ENCODE measurements around the gene CRACR2B.
A peak's percentile ranks its signal among the peaks of the same experiment; 100 is the strongest.

Gene CRACR2B

DNA sequence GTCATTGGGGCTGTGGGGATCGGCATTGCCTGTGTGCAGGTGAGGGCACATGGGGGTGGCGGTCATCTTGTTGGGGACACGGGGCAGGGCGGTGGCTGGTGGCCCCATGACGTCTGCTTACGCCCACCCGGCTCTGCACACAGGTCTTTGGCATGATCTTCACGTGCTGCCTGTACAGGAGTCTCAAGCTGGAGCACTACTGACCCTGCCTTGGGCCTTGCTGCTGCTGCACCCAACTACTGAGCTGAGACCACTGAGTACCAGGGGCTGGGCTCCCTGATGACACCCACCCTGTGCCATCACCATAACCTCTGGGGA lies 10.2 kb downstream of the CRACR2B start:
- DNase-seq (ENCODE audit: extremely low read depth, insufficient read length), result no peak
- peaks cover 25% of the 10 kb centered on the region for H3K36me3 ChIP-seq (ENCODE audit: control insufficient read depth, insufficient read depth, low read length)

DNA sequence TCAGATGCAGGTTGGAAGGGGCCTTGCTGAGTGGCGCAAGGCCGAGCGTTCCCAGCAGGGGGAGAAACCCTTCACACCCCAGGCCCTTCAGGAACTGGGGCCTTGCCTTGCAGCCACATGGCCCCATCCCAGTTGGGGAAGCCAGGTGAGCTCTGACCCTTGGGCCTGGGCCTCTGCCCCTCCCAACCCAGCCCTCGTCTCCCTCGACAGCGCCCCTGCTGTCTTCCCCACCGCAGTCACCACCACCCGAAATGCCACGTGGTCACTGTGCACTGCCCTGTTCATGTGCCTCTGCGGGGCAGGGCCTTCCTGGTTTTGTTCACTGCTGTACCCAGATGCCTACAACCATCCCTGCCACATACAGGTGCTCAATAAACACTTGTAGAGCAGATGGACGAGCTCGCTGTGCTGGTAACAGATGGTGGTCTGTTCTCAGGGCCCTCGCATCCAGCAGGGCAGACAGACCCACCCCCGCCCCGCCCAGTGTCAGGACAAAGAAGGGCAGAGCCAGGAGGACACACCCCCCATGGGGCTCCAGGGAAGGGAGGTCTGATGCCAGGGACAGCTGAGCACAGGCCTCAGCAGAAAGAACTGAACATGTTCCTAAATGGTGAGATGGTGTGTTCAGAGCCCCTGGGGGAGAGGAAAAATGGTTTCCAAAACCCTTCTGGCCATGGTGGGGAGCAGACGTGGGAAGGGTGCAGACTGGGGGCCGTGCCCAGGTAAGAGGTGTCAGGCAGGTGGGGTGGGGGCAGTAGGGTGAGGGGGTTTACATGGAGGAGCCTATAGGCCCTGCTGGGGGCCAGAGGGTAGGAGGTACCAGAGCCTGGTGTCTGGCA lies 10.9 kb downstream of the CRACR2B start:
- Histone ChIP-seq H3K27me3 (replicated peaks; ENCODE audit: control insufficient read depth, insufficient read depth, low read length) (no peaks in the 10 kb centered on the region; the same call in 1 of the 2 replicates), H3K4me3 (replicated peaks; ENCODE audit: low read depth, low read length) (no peak overlapping the region), H3K36me3 (ENCODE audit: control insufficient read depth, insufficient read depth, low read length) (peaks cover 25% of the 10 kb centered on the region)
- TF ChIP-seq, protein P1, sequence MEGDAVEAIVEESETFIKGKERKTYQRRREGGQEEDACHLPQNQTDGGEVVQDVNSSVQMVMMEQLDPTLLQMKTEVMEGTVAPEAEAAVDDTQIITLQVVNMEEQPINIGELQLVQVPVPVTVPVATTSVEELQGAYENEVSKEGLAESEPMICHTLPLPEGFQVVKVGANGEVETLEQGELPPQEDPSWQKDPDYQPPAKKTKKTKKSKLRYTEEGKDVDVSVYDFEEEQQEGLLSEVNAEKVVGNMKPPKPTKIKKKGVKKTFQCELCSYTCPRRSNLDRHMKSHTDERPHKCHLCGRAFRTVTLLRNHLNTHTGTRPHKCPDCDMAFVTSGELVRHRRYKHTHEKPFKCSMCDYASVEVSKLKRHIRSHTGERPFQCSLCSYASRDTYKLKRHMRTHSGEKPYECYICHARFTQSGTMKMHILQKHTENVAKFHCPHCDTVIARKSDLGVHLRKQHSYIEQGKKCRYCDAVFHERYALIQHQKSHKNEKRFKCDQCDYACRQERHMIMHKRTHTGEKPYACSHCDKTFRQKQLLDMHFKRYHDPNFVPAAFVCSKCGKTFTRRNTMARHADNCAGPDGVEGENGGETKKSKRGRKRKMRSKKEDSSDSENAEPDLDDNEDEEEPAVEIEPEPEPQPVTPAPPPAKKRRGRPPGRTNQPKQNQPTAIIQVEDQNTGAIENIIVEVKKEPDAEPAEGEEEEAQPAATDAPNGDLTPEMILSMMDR (IDR thresholded peaks at IDR 0.05; ENCODE audit: insufficient read depth, low read length, poor library complexity, severe bottlenecking), result peak; percentile 7
- DNase-seq (ENCODE audit: extremely low read depth, insufficient read length), result no peak

More for the DNA sequence above, 10.2 kb downstream of the CRACR2B start:
- Histone ChIP-seq H3K27me3 (replicated peaks; ENCODE audit: control insufficient read depth, insufficient read depth, low read length) (no peaks in the 10 kb centered on the region; the same call in 1 of the 2 replicates), H3K4me3 (replicated peaks; ENCODE audit: low read depth, low read length) (no peak overlapping the region)
- TF ChIP-seq, protein P1 (IDR thresholded peaks at IDR 0.05; ENCODE audit: insufficient read depth, low read length, poor library complexity, severe bottlenecking), result no peak

DNA sequence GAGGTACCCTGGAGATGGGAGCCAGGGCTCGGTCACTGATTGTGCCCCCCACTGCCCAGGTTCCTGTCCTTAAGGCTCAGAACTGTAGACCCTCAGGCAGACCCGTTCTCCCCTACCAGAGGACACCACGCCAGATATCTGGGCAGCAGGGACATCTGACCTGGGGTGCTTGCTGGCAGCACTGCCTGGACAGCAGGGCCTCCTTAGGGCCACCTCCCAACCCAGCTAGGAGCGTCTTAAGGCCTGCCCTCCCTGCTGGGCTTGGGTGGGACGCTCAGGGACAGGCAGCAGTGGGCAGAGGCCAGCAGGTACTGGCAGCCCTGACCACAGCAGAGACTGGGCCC lies 11.5 kb downstream of the CRACR2B start:
- Histone ChIP-seq H3K4me3 (replicated peaks; ENCODE audit: low read depth, low read length) (no peak overlapping the region), H3K27me3 (replicated peaks; ENCODE audit: control insufficient read depth, insufficient read depth, low read length) (no peaks in the 10 kb centered on the region), H3K36me3 (ENCODE audit: control insufficient read depth, insufficient read depth, low read length) (peaks cover 25% of the 10 kb centered on the region)
- DNase-seq (ENCODE audit: extremely low read depth, insufficient read length), result no peak
- TF ChIP-seq, protein P1 (IDR thresholded peaks at IDR 0.05; ENCODE audit: insufficient read depth, low read length, poor library complexity, severe bottlenecking), result no peak

DNA sequence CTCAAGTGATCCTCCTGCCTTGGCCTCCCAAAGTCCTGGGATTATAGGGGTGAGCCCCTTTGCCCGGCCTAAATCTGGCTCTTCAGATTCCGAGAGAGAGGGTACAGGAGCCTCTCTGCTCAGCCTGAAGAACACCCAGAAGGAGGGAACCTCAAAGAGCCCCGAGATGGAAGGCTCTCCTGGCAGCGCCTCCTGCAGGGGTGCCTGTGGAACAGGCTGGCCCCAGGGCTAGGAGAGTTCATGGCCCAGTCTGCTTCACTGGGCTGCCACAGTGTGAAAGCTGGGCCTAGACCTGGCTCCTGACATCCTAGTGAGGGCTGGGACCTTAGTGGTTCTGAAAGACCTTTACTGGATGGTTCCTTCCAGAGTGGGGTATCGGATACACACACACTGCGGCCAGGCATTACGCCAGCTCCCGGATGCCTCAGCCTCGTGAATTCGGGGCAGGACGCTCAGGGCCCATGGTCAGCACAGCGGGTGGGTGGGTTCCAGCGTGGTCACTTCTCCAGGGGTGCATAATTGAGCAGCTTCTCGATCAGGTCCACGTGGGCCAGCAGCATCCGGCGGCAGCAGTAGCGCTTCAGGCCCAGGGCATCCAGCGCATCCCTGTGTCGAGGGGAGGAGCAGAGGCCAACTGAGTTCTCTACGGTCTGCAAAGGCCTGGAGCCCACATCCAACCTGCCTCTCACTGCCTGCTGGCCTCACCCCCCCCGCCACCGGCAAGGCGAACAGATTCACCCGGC lies 12.3 kb downstream of the CRACR2B start:
- DNase-seq (ENCODE audit: extremely low read depth, insufficient read length), result no peak
- TF ChIP-seq, protein P1 (IDR thresholded peaks at IDR 0.05; ENCODE audit: insufficient read depth, low read length, poor library complexity, severe bottlenecking), result peak; percentile 26
- no peak overlapping the region for H3K4me3 ChIP-seq (replicated peaks; ENCODE audit: low read depth, low read length)

DNA sequence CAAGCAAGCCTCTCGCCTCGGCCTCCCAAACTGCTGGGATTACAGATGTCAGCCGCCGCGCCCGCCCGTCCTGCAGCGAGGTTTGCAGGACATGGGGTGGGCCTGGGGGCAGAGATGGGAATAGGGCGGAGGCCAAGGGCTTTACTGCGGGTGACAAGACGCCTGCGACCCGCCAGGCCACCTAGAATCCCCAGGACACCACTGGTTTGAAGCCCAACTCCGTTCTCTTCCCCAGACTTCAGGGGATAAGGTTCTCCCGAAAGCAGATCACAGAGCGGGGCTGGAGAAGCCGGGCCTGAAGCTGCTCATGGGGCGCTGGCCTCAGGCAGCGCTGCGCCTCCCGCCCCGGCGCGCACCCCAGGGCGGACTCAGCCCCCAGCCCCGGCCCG lies 14.3 kb downstream of the CRACR2B start:
- Histone ChIP-seq H3K4me3 (replicated peaks; ENCODE audit: low read depth, low read length) (peak overlapping the region; percentile 97), H3K27me3 (replicated peaks; ENCODE audit: control insufficient read depth, insufficient read depth, low read length) (no peaks in the 10 kb centered on the region), H3K36me3 (ENCODE audit: control insufficient read depth, insufficient read depth, low read length) (peaks cover 23% of the 10 kb centered on the region)
- TF ChIP-seq, protein P1 (IDR thresholded peaks at IDR 0.05; ENCODE audit: insufficient read depth, low read length, poor library complexity, severe bottlenecking), result no peak
- no peak for DNase-seq (ENCODE audit: extremely low read depth, insufficient read length)

More for the DNA sequence above, 12.3 kb downstream of the CRACR2B start:
- H3K36me3 ChIP-seq (ENCODE audit: control insufficient read depth, insufficient read depth, low read length), result peaks cover 25% of the 10 kb centered on the region
- no peaks in the 10 kb centered on the region for H3K27me3 ChIP-seq (replicated peaks; ENCODE audit: control insufficient read depth, insufficient read depth, low read length)
